Mucosa of rectum (tissue), 2 donors: ENCODE data around the gene MAN2B1.
"Not testable (repeated sequence)": the region's sequence is repeated elsewhere in the genome, so short reads cannot be mapped to it uniquely, and the experiment has no call there.

ENCODE experiments used
- H3K27ac ChIP-seq, 2 donors: one replicate each; pipeline ENCODE4 v1.7.0; 2013; ENCODE audit warnings: inconsistent platforms in 2 of 2, low read depth in 2 of 2, low read length in 2 of 2
- H3K27me3 ChIP-seq, 2 donors: one replicate each; pipeline ENCODE4 v1.7.0; 2013; ENCODE audit warnings: low read length in 2 of 2; ENCODE audit not compliant: control insufficient read depth in 2 of 2, insufficient read depth in 2 of 2
- H3K36me3 ChIP-seq, 2 donors: one replicate each; pipeline ENCODE4 v1.7.0; 2013; ENCODE audit warnings: low read length in 2 of 2; ENCODE audit not compliant: control insufficient read depth in 2 of 2, insufficient read depth in 2 of 2
- H3K4me1 ChIP-seq, 2 donors: one replicate each; pipeline ENCODE4 v1.7.0; 2013; ENCODE audit warnings: low read length in 2 of 2, mild to moderate bottlenecking in 1 of 2; ENCODE audit not compliant: control insufficient read depth in 2 of 2, insufficient read depth in 2 of 2
- H3K4me3 ChIP-seq, 2 donors: one replicate each; pipeline ENCODE4 v1.7.0; 2013; ENCODE audit warnings: low read length in 2 of 2
- H3K9ac ChIP-seq, 2 donors: one replicate each; pipeline ENCODE4 v1.7.0; 2013; ENCODE audit warnings: low read length in 2 of 2, low read depth in 1 of 2, mild to moderate bottlenecking in 1 of 2
- H3K9me3 ChIP-seq, 2 donors: one replicate each; pipeline ENCODE4 v1.7.0; 2013; ENCODE audit warnings: low read length in 2 of 2; ENCODE audit not compliant: control insufficient read depth in 2 of 2
- donor health status: healthy.
- donor health status: Normal muscosa, but diverticular disease.

Gene MAN2B1

DNA sequence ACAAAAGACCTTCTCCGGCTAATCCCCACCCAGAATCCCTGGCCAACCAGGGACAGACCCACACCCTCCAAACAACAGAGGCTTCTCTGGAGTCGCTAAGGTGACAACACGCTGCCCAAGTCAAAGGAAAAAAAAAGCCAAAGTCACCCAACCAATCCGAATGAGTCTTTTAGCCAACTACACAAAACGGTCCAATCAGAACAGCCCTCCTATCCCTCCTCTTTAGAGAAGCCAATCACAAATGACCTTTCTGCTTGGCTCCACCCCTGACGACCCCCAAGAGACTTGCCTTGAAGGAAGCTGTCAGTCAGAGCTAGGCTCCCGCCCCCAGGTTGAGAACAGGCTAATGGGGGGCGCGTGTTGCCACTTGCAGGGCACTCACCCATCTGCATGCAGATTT lies 36.5 kb upstream of the MAN2B1 start:
- Histone ChIP-seq H3K4me1 (no peaks in the 10 kb centered on the region), H3K27ac (no peak overlapping the region), H3K27me3 (no peaks in the 10 kb centered on the region), H3K9ac (no peak overlapping the region), H3K4me3 (no peak overlapping the region), H3K36me3 (peaks cover 48 to 65% of the 10 kb centered on the region in 2 donors), H3K9me3 (no peaks in the 10 kb centered on the region)

DNA sequence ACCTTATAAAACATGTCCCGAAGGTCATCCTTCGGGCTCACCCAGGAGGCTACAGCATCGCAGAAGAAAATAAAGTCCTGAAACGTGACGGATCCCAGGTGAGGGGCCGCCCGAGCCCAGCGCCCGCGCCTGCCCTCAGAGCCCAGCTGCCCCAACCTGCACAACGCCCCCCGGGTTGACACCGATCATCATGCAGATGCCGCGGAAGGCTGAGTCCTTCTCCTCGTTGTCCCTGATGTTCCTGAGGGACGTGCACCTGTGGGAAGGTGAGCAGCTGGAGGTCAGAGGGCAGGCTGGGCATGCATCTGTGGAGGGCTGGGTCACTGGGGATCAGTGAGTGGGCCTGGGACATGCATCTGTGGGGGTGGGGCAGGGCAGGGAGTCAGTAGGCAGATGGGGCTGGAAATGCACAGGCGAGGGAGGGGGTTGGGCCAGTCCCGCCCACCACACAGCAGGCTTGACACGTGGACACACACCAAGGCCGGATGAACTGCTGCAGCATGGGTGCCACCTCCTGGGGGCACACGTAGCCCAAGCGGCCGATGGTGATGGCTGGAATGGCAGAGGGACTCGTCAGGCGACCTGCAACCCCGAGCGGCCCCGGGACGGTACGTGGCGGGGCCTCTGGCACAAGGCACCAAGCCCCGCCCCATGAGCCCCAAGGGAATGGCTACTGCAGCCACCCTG lies 35.2 kb upstream of the MAN2B1 start:
- H3K36me3 ChIP-seq: peaks cover 48 to 64% of the 10 kb centered on the region in 2 donors
- H3K27me3 ChIP-seq: no peaks in the 10 kb centered on the region
- peaks cover 4 to 5% of the 10 kb centered on the region in 2 donors for H3K4me1 ChIP-seq
- H3K4me3 ChIP-seq: no peak overlapping the region
- no peak overlapping the region for H3K9ac ChIP-seq
- H3K9me3 ChIP-seq: no peaks in the 10 kb centered on the region
- H3K27ac ChIP-seq: no peak overlapping the region

DNA sequence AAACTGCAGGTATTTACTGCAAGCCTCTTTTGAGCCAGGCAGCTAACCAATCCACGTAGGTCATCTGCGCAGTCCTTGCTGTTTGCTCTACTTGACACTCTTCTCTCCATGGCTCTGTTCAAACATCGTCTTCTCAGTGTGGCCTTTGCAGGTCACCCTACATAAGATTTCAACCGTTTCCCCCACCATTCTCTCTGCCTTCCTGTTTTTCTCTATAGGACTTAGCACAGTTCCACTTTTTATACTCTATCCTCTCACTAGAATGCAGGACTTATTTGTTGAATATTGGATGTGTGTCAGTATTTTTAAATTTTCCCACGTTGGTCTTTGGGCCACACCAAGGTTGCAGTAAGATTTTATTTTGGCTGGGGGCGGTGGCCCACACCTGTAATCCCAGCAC lies 31.6 kb upstream of the MAN2B1 start:
- H3K4me3 ChIP-seq: no peak overlapping the region
- peaks cover 23 to 34% of the 10 kb centered on the region in 2 donors for H3K36me3 ChIP-seq
- H3K27ac ChIP-seq: no peak overlapping the region
- H3K27me3 ChIP-seq: no peaks in the 10 kb centered on the region
- peaks cover 10 to 13% of the 10 kb centered on the region in 2 donors for H3K4me1 ChIP-seq
- no peaks in the 10 kb centered on the region for H3K9me3 ChIP-seq
- no peak overlapping the region for H3K9ac ChIP-seq

DNA sequence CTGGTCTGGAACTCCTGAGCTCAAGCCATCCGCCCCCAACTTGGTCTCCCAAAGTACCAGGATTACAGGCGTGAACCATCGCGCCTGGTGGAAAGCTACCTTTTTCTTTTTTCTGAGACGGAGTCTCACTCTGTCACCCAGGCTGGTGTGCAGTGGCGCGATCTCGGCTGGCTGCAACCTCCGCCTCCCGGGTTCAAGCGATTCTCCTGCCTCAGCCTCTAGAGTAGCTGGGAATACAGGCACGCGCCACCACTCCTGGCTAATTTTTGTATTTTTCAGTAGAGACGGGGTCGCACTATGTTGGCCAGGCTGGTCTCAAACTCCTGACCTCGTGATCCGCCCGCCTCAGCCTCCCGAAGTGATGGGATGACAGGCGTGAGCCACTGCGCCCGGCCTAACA lies 30.9 kb upstream of the MAN2B1 start:
- Histone ChIP-seq H3K36me3 (peaks cover 16 to 27% of the 10 kb centered on the region in 2 donors), H3K4me1 (peaks cover 10 to 13% of the 10 kb centered on the region in 2 donors)
- not testable (repeated sequence) for H3K9me3 ChIP-seq, H3K9ac ChIP-seq, H3K27ac ChIP-seq, H3K27me3 ChIP-seq, H3K4me3 ChIP-seq

DNA sequence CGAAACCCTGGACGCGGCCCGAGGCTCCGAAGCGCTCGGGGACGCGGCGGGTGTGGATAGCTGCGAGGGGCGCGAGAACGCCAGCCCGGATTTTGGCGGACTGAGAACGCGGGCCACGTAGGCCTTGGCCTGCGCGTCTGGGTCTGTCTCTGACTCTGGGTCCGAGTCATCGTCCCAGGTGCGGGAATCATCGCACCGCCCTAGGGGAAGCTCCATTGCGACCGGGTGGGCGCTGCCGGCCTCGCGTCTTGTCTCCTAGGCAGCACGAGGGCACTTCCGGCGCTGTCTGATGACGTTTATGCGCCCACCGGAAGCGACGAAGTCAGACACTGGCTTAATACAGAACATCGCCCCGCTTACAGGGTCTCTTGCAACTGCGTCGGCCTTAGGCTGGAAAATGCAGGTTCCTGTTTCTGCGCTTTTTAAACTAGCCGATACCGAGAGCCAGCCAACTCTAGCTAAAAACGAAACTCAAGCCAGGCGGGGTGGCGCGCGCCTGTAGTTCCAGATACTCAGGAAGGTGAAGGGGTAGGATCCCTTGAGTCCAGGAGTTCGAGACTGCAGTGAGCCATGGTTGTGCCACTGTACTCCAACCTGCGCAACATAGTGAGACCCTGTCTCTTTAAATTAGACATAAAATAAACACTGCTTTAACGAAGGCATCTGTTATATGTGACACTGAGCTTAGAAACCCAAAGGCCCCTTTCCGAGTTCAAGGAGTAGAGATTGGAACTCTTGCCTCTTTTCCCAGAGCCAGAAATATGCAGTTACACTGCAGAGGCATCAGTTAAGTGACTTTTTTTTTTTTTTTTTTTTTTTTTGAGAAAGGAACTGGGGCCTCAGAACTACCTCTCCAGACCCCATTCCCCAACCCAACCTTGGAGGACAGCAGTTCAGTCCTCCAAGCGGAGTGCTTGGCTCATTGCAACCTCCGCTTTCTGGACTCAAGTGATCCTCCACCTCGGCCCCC lies 30.1 kb upstream of the MAN2B1 start, which contains the start of gene FBXW9:
Gene FBXW9, minus strand, starts transcription at position 266 of the 970 bp plus-strand sequence. Its CDS starts 50 bp downstream, at position 216.
- Histone ChIP-seq H3K27ac (peak within 1 kb of the TSS; percentile 81 to 82), H3K9me3 (no peaks in the 10 kb centered on the region), H3K9ac (peak within 1 kb of the TSS; percentile 53 to 79), H3K36me3 (peaks cover 9 to 20% of the 10 kb centered on the region in 2 donors), H3K27me3 (no peaks in the 10 kb centered on the region), H3K4me3 (peak within 1 kb of the TSS; percentile 82 to 95), H3K4me1 (peaks cover 10 to 13% of the 10 kb centered on the region in 2 donors)

DNA sequence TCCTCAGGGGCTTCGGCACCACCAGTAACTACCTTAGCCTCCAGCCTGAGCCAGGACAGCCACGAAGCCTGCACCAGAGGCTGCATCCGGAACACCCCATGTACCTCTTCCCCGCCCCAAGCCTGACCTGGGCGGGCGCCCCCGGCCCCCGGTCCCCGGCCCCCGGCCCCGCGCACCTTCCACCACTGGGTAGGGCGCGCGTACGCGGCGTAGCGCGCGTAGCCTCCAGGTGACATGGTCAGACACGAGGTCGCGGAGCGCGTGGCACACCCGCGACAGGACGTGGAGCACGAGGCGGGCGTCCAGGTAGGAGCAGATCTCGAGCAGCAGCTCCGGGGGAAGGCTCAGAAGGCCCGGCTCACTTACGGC lies 29.4 kb upstream of the MAN2B1 start:
- H3K36me3 ChIP-seq: peaks cover 3 to 13% of the 10 kb centered on the region in 2 donors
- peaks cover 10 to 13% of the 10 kb centered on the region in 2 donors for H3K4me1 ChIP-seq
- H3K4me3 ChIP-seq: peak overlapping the region; percentile 82 to 95
- H3K27ac ChIP-seq: no peak overlapping the region
- peak overlapping the region; percentile 53 to 79 for H3K9ac ChIP-seq
- no peaks in the 10 kb centered on the region for H3K9me3 ChIP-seq
- H3K27me3 ChIP-seq: no peaks in the 10 kb centered on the region

DNA sequence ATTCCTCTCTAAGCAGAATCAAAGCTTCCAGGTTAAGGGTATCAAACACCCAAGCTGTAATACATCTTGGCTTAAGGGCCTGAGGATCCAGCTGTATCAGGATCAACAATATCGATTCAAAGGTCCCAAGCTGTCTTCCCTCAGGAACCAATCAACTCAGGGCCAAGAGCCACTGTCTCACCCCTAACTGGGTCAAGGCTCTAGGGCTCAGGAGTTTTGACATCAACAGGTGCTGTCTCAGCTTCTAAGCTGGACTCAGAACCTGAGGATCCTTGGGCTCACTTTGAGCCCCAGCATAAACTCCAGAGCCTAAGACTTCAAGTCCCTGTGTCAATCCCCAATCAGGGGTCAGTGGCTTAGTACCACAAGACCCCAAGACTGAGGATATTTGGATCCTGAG lies 29.0 kb upstream of the MAN2B1 start:
- peak overlapping the region in 1 of 2 donors; percentile 38 for H3K9ac ChIP-seq
- H3K4me3 ChIP-seq: peak overlapping the region; percentile 82 to 95
- H3K27ac ChIP-seq: no peak overlapping the region
- peaks cover 0 to 9% of the 10 kb centered on the region in 2 donors for H3K36me3 ChIP-seq
- H3K4me1 ChIP-seq: peaks cover 10 to 13% of the 10 kb centered on the region in 2 donors
- no peaks in the 10 kb centered on the region for H3K27me3 ChIP-seq
- no peaks in the 10 kb centered on the region for H3K9me3 ChIP-seq

DNA sequence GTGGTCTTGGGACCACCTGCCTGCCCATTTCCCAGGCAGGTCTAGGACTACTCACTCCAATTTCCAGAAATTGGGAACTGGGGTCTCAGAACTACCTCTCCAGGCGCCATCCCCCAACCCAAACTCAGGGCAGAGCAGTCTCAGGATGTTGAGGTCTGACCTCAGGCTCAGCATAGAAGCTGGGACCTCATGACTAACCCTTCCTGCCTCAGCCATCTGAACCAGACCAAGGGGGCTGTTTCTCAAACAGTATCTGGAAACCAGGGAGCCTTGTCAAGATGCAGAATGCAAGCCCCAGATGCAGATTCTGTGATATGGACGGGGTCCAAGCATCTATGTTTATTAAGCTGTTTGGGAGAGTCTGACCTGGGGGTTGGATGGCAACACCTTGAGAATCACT lies 28.6 kb upstream of the MAN2B1 start:
- Histone ChIP-seq H3K4me3 (peak overlapping the region in 1 of 2 donors; percentile 82), H3K27ac (no peak overlapping the region), H3K4me1 (peaks cover 10 to 13% of the 10 kb centered on the region in 2 donors), H3K36me3 (peaks cover 0 to 7% of the 10 kb centered on the region in 2 donors), H3K27me3 (no peaks in the 10 kb centered on the region), H3K9me3 (no peaks in the 10 kb centered on the region), H3K9ac (no peak overlapping the region)

DNA sequence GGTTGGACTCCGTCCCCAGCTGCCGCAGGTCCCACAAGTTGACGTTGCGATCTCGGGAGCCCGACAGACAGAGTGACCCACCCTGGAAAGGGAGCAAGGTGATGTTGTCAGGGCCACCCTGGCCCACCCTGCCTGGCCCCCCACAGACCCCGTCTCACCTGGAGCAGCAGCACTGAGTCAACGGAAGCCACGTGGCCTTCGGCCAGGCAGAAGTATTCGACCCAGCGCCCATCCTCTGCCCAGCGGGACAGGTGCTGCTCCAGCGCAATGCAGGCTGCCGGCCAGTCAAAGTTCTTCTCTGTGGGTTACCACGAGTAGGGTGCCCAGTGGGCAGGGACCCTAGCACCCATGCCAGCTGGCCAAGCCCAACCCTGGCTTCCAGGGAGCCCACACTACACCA lies 28.1 kb upstream of the MAN2B1 start:
- no peaks in the 10 kb centered on the region for H3K27me3 ChIP-seq
- peaks cover 0 to 6% of the 10 kb centered on the region in 2 donors for H3K36me3 ChIP-seq
- H3K9ac ChIP-seq: no peak overlapping the region
- H3K9me3 ChIP-seq: no peaks in the 10 kb centered on the region
- H3K4me1 ChIP-seq: peaks cover 10 to 13% of the 10 kb centered on the region in 2 donors
- H3K27ac ChIP-seq: no peak overlapping the region
- no peak overlapping the region for H3K4me3 ChIP-seq

DNA sequence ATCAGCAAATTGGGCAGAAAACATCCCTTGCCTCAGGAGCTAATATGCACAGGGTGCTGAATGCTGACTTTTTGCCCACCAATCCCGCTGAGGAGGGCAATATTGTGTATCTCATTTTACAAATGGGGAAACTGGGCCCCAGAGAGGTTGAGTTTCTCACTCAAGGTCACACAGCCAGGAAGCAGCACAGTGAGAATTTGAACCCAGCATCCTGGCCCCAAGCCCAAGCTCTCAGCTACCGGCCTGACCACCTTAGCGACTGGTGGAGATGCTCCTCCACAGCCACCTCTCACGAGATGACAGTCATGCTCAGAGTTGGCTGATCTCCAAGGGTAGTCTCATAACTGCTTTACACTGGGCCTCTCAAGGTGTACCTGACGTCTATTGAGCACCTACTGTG lies 26.4 kb upstream of the MAN2B1 start:
- Histone ChIP-seq H3K9ac (no peak overlapping the region), H3K4me1 (peaks cover 10 to 13% of the 10 kb centered on the region in 2 donors), H3K27ac (no peak overlapping the region), H3K36me3 (peaks cover 0 to under 1% of the 10 kb centered on the region in 2 donors), H3K9me3 (no peaks in the 10 kb centered on the region), H3K4me3 (no peak overlapping the region), H3K27me3 (no peaks in the 10 kb centered on the region)
